Breast epithelium (tissue), 3 donors: ENCODE data around the gene CYTH4.

Experiments used
- CTCF ChIP-seq, 3 donors: fragments of 450-650 bp; IDR thresholded peaks; one replicate each; pipeline ENCODE4 v1.5.1; 2016 to 2017; ENCODE audit warnings: antibody characterized with exemption in 3 of 3, mild to moderate bottlenecking in 3 of 3, moderate library complexity in 3 of 3
- POLR2A ChIP-seq: fragments of 450-650 bp; IDR thresholded peaks from one replicate; pipeline ENCODE4 v1.6.1; 2016; ENCODE audit warnings: antibody characterized with exemption, mild to moderate bottlenecking, moderate library complexity

- no peak for TF ChIP-seq CTCF (IDR thresholded peaks at IDR 0.05)
- no peak for TF ChIP-seq POLR2A
Observed at GRCh38 chr22:37248251-37248650, 34.1 kb upstream of the CYTH4 start.
